Measurements from ENCODE around the gene LRRC4C.

LRRC4C gene

GRCh38 chr11:40139066-40139465 lies 1320.4 kb downstream of the LRRC4C start:
- DNase-seq (ENCODE audit: extremely low read depth in 1 of 2, low read depth in 1 of 2), result no peak

GRCh38 chr11:40134820-40135570 lies 1324.5 kb downstream of the LRRC4C start:
- no peak for DNase-seq (ENCODE audit: extremely low read depth in 1 of 2, low read depth in 1 of 2)

DNA sequence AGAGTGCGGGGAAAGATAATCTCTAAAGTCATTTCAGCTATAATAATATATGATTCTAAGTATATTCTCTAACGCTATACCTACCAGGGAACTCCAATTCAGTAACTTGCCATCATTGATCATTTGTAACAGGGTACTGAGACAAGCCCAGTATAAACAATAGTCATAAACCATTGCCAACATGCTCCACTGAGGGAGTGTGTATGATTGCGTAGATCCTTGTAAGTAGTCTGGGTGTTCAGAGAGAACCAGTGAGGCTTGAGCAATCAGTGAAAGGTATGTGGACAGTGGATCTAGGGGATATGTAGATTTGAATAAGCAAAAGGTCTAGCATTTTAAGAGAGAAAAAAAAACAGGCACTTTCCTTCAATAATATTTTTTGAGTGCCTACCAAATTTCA lies 1326.0 kb downstream of the LRRC4C start:
- no peak for DNase-seq (ENCODE audit: extremely low read depth in 1 of 2, low read depth in 1 of 2)

- DNase-seq (ENCODE audit: extremely low read depth in 1 of 2, low read depth in 1 of 2), result no peak
These were observed 1326.5 kb downstream of the LRRC4C start for GRCh38 chr11:40132912-40133311.

DNA sequence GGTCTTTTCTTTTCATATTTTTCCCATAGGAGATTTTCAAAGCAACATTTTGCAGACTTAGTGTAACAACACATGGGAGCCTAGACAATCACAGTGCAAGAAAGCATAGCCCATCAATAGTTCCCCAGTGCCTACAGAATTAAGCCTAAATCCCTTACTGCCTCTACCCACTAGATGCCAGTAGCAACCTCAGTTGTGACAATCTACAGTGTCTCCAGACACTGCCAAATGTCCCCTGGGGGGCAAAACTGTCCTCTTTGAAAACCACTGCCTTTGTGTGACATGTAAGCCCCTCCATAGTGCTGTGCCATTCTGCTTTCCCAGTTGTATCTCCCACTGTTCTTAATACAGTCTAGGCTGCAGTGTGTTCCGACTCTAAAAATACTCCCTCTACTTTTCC lies 1329.0 kb downstream of the LRRC4C start:
- no peak for DNase-seq (ENCODE audit: extremely low read depth in 1 of 2, low read depth in 1 of 2)

GRCh38 chr11:40129266-40129665 lies 1330.2 kb downstream of the LRRC4C start:
- no peak for DNase-seq (ENCODE audit: extremely low read depth in 1 of 2, low read depth in 1 of 2)

DNA sequence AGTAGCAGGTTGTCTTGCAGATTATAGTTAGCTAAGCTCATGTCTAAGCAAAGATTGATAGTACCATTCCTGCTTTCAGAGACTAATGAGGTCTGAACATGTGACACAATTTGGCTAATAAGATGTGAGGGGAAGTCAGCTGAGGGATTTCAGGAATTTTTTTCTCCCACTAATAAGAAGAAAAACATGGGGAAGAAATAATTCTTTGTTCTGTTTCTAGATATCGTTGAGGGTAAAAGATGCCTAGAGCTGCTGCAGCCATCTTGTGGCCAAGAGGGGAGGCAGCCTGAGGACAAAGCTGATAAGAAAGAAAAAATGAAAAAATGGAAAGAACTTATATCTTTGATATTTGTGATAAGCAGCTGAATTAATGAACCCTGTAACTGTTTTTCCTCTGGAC lies 1334.4 kb downstream of the LRRC4C start:
- DNase-seq (ENCODE audit: extremely low read depth in 1 of 2, low read depth in 1 of 2), result no peak

DNA sequence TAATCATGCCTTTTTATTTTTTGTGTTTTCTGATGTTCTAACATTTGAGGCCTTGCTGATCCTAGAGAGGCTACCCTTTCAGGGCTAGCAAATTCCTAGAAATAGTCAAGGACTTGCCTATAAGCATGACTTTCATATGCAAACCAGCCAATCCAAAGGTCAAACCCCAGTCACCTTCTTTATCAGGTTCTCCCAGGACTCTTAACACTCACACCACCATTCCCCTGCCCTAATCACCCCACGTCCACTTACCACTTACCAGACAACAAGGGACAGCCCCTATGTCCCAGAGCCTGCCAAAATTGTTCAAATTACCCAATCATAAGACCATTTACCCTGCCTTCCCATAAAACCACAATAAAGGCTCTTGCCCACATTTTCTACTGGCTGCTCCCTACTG lies 1339.8 kb downstream of the LRRC4C start:
- no peak for DNase-seq (ENCODE audit: extremely low read depth in 1 of 2, low read depth in 1 of 2)

DNA sequence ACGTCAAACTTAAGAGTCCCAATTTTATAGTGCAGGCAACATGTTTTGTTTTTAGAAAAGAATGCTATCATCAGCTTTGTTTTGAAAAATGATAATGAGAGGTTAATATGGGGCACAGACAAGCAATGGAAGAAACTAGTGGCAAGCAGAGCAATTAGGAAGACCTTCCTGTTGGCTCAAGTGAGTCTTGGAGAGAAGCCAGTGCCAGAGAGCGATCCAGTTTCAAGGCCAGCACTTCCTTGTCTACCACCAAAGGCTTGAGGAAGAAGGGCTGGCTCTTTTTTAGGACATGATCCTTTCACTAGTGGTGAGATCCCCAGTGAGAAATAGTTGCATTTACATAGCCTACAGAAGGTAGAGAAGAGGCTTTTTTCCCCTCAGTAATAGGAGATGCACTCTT lies 1340.7 kb downstream of the LRRC4C start:
- DNase-seq (ENCODE audit: extremely low read depth in 1 of 2, low read depth in 1 of 2), result no peak

GRCh38 chr11:40118026-40118425 lies 1341.4 kb downstream of the LRRC4C start:
- DNase-seq (ENCODE audit: extremely low read depth in 1 of 2, low read depth in 1 of 2), result no peak

GRCh38 chr11:40104941-40105550 lies 1354.4 kb downstream of the LRRC4C start:
- no peak for DNase-seq (ENCODE audit: extremely low read depth in 1 of 2, low read depth in 1 of 2)

- no peak for DNase-seq (ENCODE audit: extremely low read depth in 1 of 2, low read depth in 1 of 2)
These were observed 1358.7 kb downstream of the LRRC4C start for GRCh38 chr11:40100781-40101180.

DNA sequence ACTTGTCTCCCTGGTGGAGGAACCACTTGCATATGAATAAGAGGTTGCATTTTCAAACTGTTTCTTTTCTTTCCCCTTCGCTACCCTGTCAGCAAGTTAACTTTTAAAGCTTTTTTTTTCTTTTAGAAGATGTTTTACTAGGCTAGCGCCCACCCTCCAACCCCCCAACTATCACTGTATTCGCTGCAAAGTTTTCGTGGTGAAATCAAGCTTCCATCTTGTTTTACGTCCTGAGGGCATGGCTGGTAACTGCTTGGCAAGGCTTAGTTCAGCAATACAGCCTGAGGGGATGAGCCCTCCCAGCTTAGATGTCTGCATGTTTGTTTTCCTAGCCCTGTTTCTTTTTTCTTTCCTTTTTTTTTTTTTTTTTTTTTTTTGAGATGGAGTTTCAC lies 1359.3 kb downstream of the LRRC4C start:
- DNase-seq (ENCODE audit: extremely low read depth in 1 of 2, low read depth in 1 of 2), result no peak

DNA sequence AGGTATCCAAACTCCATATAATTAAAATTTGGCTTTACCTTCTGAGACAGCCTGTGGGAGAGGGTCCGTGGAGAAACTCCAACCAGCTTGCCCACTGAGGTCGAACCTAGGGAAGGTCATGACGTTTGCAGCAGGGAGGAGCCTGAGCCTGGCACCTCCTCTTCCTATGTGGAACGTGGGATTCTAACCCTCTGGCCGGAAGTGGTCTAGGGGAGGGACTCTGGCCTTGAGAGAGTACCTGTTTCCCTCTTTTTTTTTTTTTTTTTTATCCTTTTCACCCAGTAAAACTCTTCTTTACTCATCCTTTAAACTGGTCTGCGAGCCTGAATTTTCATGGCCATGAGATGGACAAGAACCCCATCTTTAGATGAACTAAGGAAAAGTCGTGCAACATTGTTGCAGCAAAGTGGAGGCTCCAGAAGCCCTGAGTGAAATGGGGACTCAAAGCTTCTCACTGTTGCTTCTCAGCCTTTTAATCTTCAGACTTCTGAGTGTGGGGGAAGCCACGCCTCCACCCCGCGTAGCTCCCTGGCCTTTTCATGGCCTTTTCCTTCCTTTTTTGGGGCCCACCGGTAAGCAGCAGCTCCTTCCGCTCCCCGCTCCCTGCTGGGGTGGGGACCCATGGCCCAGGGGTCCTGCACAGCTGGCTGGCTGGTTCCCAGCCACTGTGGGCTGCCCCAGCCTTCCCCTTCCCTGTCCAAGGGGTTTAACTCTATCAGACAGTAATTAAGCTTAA lies 1359.9 kb downstream of the LRRC4C start:
- no peak for DNase-seq (ENCODE audit: extremely low read depth in 1 of 2, low read depth in 1 of 2)

GRCh38 chr11:40095446-40095845 lies 1364.0 kb downstream of the LRRC4C start:
- no peak for DNase-seq (ENCODE audit: extremely low read depth in 1 of 2, low read depth in 1 of 2)

DNA sequence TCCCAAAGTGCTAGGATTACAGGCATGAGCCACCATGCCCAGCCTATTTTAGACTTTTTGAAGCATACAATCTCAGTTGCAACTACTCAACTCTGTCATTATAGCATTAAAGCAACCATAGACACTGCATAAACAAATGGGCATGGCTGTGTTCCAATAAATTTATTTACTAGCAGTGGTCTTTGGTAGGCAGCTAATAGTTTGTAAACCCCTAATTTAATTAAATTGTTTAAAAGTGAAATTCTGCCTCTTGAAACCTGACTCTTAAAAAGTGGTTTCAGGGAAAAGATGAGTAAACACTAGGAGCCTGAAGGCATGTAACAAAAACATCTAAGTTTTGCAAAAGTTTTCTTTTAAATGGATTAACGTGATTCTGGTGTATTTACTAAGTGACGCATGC lies 1364.5 kb downstream of the LRRC4C start:
- no peak for DNase-seq (ENCODE audit: extremely low read depth in 1 of 2, low read depth in 1 of 2)

DNA sequence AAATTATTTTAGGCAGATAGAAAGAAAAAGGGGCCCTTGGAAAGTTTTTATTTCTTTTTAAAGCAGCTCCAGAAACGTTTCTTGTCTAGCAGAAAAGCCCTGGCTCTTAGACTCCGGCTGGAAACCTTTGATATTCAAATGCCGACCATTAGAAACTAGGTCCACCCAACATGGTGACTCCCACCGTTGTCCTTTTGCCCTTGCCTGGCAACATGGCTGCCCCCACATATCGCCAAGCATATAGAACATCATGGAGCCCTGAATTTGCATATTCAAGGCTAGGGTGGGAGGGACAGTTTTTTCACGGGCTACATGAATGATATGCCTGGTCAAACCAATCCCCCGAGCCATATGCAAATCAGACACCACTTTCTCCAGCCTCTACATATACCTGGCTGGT lies 1379.0 kb downstream of the LRRC4C start:
- no peak for DNase-seq (ENCODE audit: extremely low read depth in 1 of 2, low read depth in 1 of 2)

Measured in activated CD8-positive, alpha-beta memory T cell treated with anti-CD3 and anti-CD28 coated beads for 1 hour (primary cell).